BLaER1 (cell line): Measurements from ENCODE around the gene ERCC4.
"Not testable (repeated sequence)": the region's sequence is repeated elsewhere in the genome, so short reads cannot be mapped to it uniquely, and the experiment has no call there.

Experiments
- H3K27ac ChIP-seq: shearing (Covaris generic); formaldehyde crosslinking; 2 replicates; pipeline ENCODE4 v1.8.1; 2022
- H3K27me3 ChIP-seq: shearing (Covaris generic); formaldehyde crosslinking; 2 replicates; pipeline ENCODE4 v1.8.1; 2022
- H3K36me3 ChIP-seq: shearing (Covaris generic); formaldehyde crosslinking; 2 replicates; pipeline ENCODE4 v1.8.1; 2022
- H3K4me1 ChIP-seq: shearing (Covaris generic); formaldehyde crosslinking; 2 replicates; pipeline ENCODE4 v1.8.1; 2022
- H3K4me2 ChIP-seq: shearing (Covaris generic); formaldehyde crosslinking; 2 replicates; pipeline ENCODE4 v1.8.1; 2022
- H3K4me3 ChIP-seq: shearing (Covaris generic); formaldehyde crosslinking; 2 replicates; pipeline ENCODE4 v1.8.1; 2022
- H3K9ac ChIP-seq: shearing (Covaris generic); formaldehyde crosslinking; 2 replicates; pipeline ENCODE4 v1.8.1; 2022
- H3K9me3 ChIP-seq: shearing (Covaris generic); formaldehyde crosslinking; 2 replicates; pipeline ENCODE4 v1.8.1; 2022
- H4K20me1 ChIP-seq: shearing (Covaris generic); formaldehyde crosslinking; 2 replicates; pipeline ENCODE4 v1.8.1; 2022
- Cebpa-rat ChIP-seq: shearing (Covaris generic); IDR thresholded peaks from 2 replicates; pipeline ENCODE4 v1.8.1; 2022

The ERCC4 gene

GRCh38 chr16:13919683-13920509, at the start of gene ERCC4:
Gene ERCC4, plus strand, starts transcription at chr16:13920154. Its CDS starts 12 bp downstream, at chr16:13920166.
- H3K4me1 ChIP-seq = peaks cover 18% of the 10 kb centered on the region

GRCh38 chr16:13873835-13874438, 46.0 kb upstream of the ERCC4 start:
- H3K36me3 ChIP-seq = no peaks in the 10 kb centered on the region
- no peak for TF ChIP-seq Cebpa-rat
- H3K4me1 ChIP-seq = no peaks in the 10 kb centered on the region
- no peaks in the 10 kb centered on the region for H3K9me3 ChIP-seq
- no peak overlapping the region for H3K4me3 ChIP-seq
- no peak overlapping the region for H3K4me2 ChIP-seq
- no peak overlapping the region for H3K9ac ChIP-seq
- H3K27ac ChIP-seq = no peak overlapping the region
- no peaks in the 10 kb centered on the region for H3K27me3 ChIP-seq
- no peaks in the 10 kb centered on the region for H4K20me1 ChIP-seq

More at GRCh38 chr16:13919683-13920509, at the start of gene ERCC4:
- Histone ChIP-seq H3K4me2 (peak within 1 kb of the TSS; percentile 94), H3K27me3 (no peaks in the 10 kb centered on the region), H3K27ac (peak within 1 kb of the TSS; percentile 85), H3K4me3 (peak within 1 kb of the TSS; percentile 84), H3K9ac (peak within 1 kb of the TSS; percentile 88), H3K9me3 (no peaks in the 10 kb centered on the region), H3K36me3 (0 out of 2 replicates have a peak, but pooled peaks cover 4% of the 10 kb centered on the region), H4K20me1 (no peaks in the 10 kb centered on the region)
- no peak for TF ChIP-seq Cebpa-rat

GRCh38 chr16:13875614-13876284, 44.2 kb upstream of the ERCC4 start:
- H3K27ac ChIP-seq = no peak overlapping the region
- no peak overlapping the region for H3K4me3 ChIP-seq
- H3K4me2 ChIP-seq = no peak overlapping the region
- no peaks in the 10 kb centered on the region for H3K9me3 ChIP-seq
- no peaks in the 10 kb centered on the region for H3K4me1 ChIP-seq
- no peak overlapping the region for H3K9ac ChIP-seq
- no peaks in the 10 kb centered on the region for H4K20me1 ChIP-seq
- TF ChIP-seq Cebpa-rat = no peak
- H3K27me3 ChIP-seq = no peaks in the 10 kb centered on the region
- no peaks in the 10 kb centered on the region for H3K36me3 ChIP-seq

- Histone ChIP-seq H3K4me2 (no peak overlapping the region), H3K9ac (no peak overlapping the region), H4K20me1 (no peaks in the 10 kb centered on the region), H3K4me1 (no peaks in the 10 kb centered on the region), H3K27ac (no peak overlapping the region), H3K27me3 (no peaks in the 10 kb centered on the region), H3K36me3 (no peaks in the 10 kb centered on the region), H3K9me3 (peaks cover 10% of the 10 kb centered on the region), H3K4me3 (no peak overlapping the region)
- TF ChIP-seq Cebpa-rat = no peak
Observed at GRCh38 chr16:13883276-13883675, 36.7 kb upstream of the ERCC4 start.

- Histone ChIP-seq H3K27me3 (no peaks in the 10 kb centered on the region), H3K4me2 (no peak overlapping the region), H3K36me3 (no peaks in the 10 kb centered on the region), H3K9me3 (peaks cover 15% of the 10 kb centered on the region), H3K9ac (no peak overlapping the region), H3K4me3 (no peak overlapping the region), H3K4me1 (no peaks in the 10 kb centered on the region), H3K27ac (no peak overlapping the region), H4K20me1 (no peaks in the 10 kb centered on the region)
- no peak for TF ChIP-seq Cebpa-rat
Observed at GRCh38 chr16:13883881-13884280, 36.1 kb upstream of the ERCC4 start.

GRCh38 chr16:13885700-13886099, 34.3 kb upstream of the ERCC4 start:
- no peak for TF ChIP-seq Cebpa-rat
- Histone ChIP-seq H3K9me3 (peaks cover 21% of the 10 kb centered on the region), H3K27me3 (no peaks in the 10 kb centered on the region), H3K4me3 (no peak overlapping the region), H4K20me1 (no peaks in the 10 kb centered on the region), H3K36me3 (no peaks in the 10 kb centered on the region), H3K4me1 (no peaks in the 10 kb centered on the region), H3K4me2 (no peak overlapping the region), H3K27ac (no peak overlapping the region), H3K9ac (no peak overlapping the region)

GRCh38 chr16:13886608-13887007, 33.3 kb upstream of the ERCC4 start:
- no peak for TF ChIP-seq Cebpa-rat
- Histone ChIP-seq H3K4me2 (no peak overlapping the region), H3K4me1 (no peaks in the 10 kb centered on the region), H3K9me3 (peaks cover 21% of the 10 kb centered on the region), H3K27me3 (no peaks in the 10 kb centered on the region), H3K9ac (no peak overlapping the region), H3K27ac (no peak overlapping the region), H3K4me3 (no peak overlapping the region), H4K20me1 (no peaks in the 10 kb centered on the region), H3K36me3 (no peaks in the 10 kb centered on the region)

GRCh38 chr16:13889323-13889722, 30.6 kb upstream of the ERCC4 start:
- not testable (repeated sequence) for H3K36me3 ChIP-seq, H3K9ac ChIP-seq, H3K27me3 ChIP-seq, H3K4me1 ChIP-seq, H4K20me1 ChIP-seq, H3K4me3 ChIP-seq, H3K27ac ChIP-seq, H3K4me2 ChIP-seq
- H3K9me3 ChIP-seq = peaks cover 21% of the 10 kb centered on the region

GRCh38 chr16:13892301-13892700, 27.7 kb upstream of the ERCC4 start:
- no peaks in the 10 kb centered on the region for H3K27me3 ChIP-seq
- no peak overlapping the region for H3K27ac ChIP-seq
- H3K4me3 ChIP-seq = no peak overlapping the region
- no peak overlapping the region for H3K4me2 ChIP-seq
- H3K9me3 ChIP-seq = peaks cover 27% of the 10 kb centered on the region
- H3K9ac ChIP-seq = no peak overlapping the region
- H4K20me1 ChIP-seq = no peaks in the 10 kb centered on the region
- H3K4me1 ChIP-seq = peaks cover 15% of the 10 kb centered on the region
- TF ChIP-seq Cebpa-rat = no peak
- no peaks in the 10 kb centered on the region for H3K36me3 ChIP-seq

- H3K9me3 ChIP-seq = peaks cover 6% of the 10 kb centered on the region; the same call in 1 of the 2 replicates
- H3K27me3 ChIP-seq = no peaks in the 10 kb centered on the region
- TF ChIP-seq Cebpa-rat = no peak
- no peak overlapping the region for H3K4me3 ChIP-seq
- no peaks in the 10 kb centered on the region for H4K20me1 ChIP-seq
- H3K9ac ChIP-seq = no peak overlapping the region
- H3K36me3 ChIP-seq = no peaks in the 10 kb centered on the region
- H3K4me2 ChIP-seq = no peak overlapping the region
- H3K27ac ChIP-seq = no peak overlapping the region
- peaks cover 15% of the 10 kb centered on the region for H3K4me1 ChIP-seq
Observed at GRCh38 chr16:13895516-13895915, 24.4 kb upstream of the ERCC4 start.
